Measurements from ENCODE around the gene OTUB2. TPM values are rescaled to one million over a fixed set of nuclear protein-coding genes. Genes with fewer than 3 reads are reported as not detected.

OTUB2 gene
- 0.63 and 1.2 TPM in 2 replicates for total RNA-seq (2014; rRNA removed; shearing (Covaris generic); ENCODE audit: low replicate concordance)

DNA sequence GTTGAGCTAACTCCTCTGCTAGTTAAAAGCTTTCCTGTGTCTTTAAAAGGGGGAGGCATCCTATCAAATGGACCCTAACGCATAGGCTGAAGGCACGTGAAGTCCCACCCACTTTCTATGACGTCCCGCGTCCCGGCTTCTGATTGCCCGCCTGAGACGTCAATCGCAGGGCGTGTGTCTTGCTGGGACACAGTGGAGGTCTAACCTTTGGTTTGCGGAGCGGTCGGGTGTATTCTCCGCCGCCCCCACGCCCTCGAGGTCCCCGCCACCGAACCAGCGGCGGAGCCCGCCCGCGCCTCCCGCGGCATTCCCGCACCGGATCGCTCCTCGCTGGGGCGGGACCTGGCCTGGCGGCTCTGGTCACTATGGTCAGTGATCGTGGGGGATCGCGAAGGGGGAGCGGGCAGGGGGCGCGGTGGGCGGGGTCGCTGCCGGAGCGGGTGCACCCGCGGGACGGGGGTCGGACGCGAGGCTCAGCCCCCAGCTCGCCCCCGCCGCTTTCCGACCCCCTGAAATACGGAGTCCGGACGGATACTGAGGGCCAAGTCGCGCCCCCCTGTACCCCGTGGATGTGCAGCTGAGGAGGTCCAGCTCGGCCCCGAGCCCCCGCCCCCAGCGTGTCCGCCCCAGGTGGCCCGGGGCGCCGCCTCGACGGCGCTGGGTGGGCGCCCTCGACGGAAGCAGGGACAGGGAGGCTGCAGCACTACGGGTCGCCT lies at the start of gene OTUB2:
TSS of gene OTUB2 (plus strand) at position 168 of the 716 bp plus-strand sequence. CDS start at position 366, 198 bp downstream.
- peak; percentile 94 for DNase-seq
- no peaks in the 10 kb centered on the region for H3K9me3 ChIP-seq
- H3K4me3 ChIP-seq = peak within 1 kb of the TSS; percentile 54
- no peaks in the 10 kb centered on the region for H3K27me3 ChIP-seq
- no peaks in the 10 kb centered on the region for H3K36me3 ChIP-seq

DNA sequence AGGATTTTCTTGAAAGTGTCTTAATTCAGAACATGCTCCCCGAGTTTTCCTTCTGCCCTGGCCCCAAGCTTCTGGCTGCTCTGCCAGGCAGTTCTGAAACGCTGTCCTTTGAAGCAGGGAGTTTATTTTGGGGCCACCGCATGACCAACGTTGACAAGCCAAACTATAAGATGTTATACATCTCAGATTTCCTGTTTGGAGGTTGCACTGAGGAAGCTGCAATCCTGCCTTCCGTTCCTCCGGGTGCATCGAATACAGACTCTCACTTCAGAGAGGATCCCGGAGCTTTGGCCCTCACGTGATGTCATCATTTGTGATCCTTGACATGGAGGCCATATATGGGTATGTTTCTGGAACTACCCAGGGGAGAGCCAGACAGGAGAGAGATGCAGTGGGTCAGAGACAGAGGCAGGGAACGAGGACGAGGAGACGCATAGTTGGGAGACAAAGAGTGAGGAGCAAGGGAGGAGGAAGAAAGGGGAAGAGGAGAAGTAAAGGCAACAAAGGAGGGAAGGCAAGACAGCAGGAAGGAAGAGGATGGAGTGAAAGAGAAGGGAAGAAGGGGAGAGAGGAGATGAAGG lies 49.6 kb upstream of the OTUB2 start, which contains the start of gene ASB2:
TSS of gene ASB2 (minus strand) at position 94 of the 581 bp plus-strand sequence. CDS start 12,031 bp downstream, outside the sequence.
- Histone ChIP-seq H3K4me3 (no peak within 1 kb of the TSS), H3K9me3 (no peaks in the 10 kb centered on the region), H3K36me3 (no peaks in the 10 kb centered on the region), H3K27me3 (no peaks in the 10 kb centered on the region)
- DNase-seq = no peak

DNA sequence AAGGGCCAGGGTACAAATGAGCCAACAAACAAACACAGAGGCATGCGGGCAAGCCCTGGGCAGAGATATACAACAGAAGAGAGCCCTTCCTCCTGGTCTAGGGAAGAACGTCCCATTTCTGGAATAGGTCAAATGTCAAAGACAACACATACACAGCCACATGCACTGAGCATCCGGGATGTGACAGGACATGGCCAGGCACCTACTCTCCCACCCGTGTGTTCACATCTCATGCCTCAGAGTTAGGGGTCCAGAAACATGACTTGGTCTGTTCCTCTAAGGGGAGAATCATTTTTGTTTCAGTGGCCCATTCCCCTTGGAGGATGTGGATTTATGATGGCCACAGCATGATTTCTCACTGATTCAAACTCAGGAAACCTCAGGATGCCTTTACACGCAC lies 49.0 kb upstream of the OTUB2 start:
- DNase-seq = no peak
- no peak overlapping the region for H3K4me3 ChIP-seq
- no peaks in the 10 kb centered on the region for H3K9me3 ChIP-seq
- no peaks in the 10 kb centered on the region for H3K36me3 ChIP-seq
- no peaks in the 10 kb centered on the region for H3K27me3 ChIP-seq

DNA sequence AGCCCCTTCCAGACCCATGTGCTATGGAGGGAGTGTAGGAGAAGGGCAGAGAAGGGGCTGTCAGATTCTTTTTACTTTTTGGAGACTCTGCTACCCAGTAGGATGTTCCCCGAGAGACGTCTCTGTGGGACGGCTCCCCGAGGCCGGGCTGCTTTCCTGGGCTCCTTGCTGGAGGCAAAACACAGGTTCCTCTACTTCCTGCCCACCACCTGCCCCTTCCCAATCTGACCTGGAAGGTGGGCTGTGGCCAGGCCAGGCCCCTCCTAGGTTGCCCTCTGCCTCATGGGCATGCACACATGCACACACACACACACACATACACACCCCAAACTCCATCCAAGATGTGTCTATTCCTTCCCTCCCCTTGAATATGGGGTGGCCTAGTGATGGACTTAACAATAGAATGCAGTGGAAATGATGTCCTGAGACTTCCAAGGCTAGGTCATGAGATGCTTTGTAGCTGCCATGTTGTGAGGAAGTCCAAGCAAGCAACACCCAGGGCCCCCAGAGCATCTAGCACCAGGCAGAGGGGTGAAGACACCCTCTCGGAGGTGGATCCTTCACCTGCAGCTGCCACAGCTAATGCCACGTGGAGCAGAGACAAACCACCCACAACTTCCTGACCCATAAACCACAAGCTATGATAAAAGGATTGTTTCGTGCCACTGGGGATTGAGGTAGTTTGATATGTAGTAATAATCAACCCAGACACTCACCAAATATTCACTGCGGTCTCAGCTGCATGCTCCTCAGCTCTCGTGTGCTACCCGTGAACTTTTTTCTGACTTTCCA lies 48.2 kb upstream of the OTUB2 start:
- Histone ChIP-seq H3K9me3 (no peaks in the 10 kb centered on the region), H3K27me3 (no peaks in the 10 kb centered on the region), H3K36me3 (no peaks in the 10 kb centered on the region), H3K4me3 (no peak overlapping the region)
- no peak for DNase-seq

DNA sequence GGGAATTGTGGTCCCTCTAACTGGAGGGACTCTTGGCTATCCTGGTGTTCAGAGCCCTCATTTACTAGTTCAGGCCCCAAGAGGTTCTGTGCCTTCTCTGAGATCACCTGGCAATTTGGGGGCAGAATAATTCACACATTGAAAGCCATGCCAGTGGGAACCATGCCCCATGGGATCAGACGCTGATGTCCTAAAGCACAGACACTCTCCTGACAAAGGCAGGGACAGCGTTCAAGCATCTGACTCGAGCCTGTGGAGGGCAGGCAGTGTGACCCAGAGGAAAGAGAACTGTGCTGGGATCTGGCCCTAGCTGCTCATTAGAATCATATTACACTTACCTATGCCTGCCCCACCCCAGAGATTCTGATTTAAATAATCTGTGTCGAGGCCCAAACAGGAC lies 47.4 kb upstream of the OTUB2 start:
- Histone ChIP-seq H3K9me3 (no peaks in the 10 kb centered on the region), H3K4me3 (no peak overlapping the region), H3K36me3 (no peaks in the 10 kb centered on the region), H3K27me3 (no peaks in the 10 kb centered on the region)
- no peak for DNase-seq

DNA sequence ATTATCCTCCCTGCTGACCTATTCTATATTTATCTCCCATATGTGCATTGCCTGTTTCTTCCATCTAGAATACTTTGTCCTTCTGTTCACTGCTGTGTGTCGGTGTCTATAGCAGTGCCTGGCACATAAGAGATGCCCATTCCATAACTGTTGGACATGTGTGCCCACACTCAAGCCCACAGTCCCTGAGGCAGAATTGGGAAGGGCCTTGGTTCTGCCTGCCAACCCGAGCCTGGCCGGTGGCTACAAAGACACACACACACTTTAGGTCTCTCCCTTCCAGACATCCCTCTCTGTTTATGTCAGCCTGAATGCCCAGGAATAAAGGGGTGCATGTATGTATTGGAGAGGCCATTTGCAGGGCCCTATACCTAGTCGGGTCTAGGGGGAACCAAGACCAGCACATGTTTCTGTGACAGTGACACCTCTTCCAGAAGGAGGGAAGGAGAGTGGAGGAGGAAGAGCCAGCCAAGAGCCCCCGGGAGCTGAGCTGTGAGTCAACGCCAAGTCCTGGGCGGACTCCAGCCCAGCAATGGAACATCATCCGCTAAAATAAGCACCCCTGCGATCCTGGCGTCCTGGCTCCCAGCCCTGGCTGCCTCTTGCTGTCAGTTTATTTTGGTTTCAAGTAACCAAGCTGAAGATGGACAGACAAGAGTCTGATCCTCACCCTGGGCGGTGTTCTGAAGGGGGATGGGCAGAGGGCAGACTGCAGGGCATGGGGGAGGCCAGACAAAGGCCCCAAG lies 45.5 kb upstream of the OTUB2 start:
- DNase-seq = peak; percentile 87
- Histone ChIP-seq H3K9me3 (no peaks in the 10 kb centered on the region), H3K36me3 (no peaks in the 10 kb centered on the region), H3K4me3 (no peak overlapping the region), H3K27me3 (no peaks in the 10 kb centered on the region)

DNA sequence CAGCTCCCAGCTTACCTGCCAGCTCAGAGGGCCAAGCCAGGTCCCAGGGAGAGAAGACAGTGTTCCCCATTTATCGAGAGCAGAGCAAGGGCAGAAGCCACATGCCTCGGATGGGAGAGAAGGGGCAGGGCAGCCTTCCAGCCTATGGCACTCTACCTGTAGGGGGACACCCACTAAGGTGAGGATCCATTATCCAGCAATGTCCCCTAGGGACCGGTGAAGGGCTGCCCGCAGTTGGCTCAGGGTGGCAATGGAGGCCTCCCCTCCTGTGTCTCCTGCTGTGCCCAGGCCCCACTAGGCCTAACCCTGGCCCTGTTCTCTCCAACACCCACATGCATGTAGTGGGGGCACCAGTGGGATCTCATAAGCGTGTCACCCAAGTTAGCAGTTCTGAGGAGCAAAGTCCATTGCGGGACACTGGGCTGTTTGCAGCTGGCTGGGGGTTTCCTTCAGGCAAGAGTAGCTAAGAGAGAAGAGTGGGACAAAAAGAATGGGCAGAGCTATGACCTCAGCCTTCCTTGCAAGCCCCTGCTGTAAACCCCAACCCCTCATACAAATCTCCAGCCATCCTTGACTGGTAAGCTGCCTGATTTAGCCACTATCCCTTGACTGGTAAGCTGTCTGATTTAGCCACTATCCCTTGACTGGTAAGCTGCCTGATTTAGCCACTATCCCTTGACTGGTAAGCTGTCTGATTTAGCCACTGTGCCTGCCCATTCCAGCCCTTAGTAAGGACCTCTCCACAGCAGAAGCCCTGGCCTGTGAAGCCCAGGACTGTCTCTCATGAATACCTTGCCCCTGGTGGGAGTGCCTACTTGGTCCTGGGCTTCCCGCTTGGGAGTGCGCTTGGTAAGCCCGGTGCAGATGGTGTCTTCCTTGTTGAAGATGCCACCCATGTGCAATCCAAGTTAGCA lies 44.6 kb upstream of the OTUB2 start:
- Histone ChIP-seq H3K27me3 (no peaks in the 10 kb centered on the region), H3K4me3 (no peak overlapping the region), H3K36me3 (no peaks in the 10 kb centered on the region), H3K9me3 (no peaks in the 10 kb centered on the region)
- no peak for DNase-seq

DNA sequence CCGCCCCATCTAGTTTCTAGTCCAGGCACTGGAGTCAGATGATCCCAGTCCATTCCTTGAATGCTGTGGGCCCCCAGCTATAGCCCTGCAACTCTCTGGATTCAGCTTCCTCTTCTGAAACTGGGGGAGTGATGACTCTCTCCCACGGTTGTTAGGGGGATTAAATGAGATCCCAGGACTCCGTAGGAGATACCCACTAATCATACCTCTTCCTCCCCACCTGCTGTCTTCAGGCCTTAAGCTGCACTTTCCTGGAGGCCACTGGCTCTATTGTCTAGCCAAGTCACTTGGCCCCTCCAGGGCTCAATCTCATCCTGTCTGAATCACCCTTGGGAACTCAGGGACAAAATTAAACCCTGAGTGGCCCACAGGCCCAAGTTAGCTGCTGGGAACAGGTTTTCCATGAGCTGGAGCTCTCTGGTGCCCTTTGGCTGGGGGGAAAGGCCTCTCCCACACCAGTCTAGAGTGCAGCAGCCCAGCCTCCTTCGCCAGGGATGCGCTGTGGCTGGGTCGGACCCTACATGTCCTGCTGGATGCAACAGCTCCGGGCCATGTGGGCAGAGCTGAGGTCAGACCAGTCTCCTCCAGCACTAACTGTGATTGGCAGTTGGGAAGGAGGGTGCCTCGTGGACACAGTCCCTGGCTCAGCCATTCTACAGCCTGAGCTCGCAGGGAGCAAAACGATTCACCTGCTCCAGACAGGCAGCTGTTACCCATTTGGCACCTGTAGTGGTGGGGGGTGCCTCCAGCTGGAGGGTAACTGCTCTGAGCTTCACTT lies 43.7 kb upstream of the OTUB2 start:
- H3K36me3 ChIP-seq = no peaks in the 10 kb centered on the region
- H3K4me3 ChIP-seq = no peak overlapping the region
- no peaks in the 10 kb centered on the region for H3K27me3 ChIP-seq
- no peaks in the 10 kb centered on the region for H3K9me3 ChIP-seq
- DNase-seq = no peak

DNA sequence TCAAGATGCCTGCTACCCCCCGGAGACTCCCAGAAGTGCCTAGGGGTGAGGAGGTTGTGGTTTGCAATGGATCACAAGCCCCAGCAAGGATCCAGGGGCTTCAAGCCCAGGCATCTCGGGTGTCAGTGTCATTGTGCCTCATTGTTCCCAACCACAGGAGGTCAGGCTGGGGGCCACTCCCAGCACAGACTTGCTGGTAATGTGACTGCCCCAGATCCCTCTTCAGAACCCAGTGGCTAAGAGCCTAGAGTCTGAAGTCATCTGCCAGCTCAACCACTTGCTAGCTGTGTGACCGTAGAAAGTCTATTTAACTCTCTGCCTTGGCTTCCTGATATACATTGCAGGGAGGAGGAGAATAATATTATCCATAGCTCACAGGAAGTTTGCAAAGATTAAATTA lies 42.1 kb upstream of the OTUB2 start:
- Histone ChIP-seq H3K4me3 (no peak overlapping the region), H3K36me3 (no peaks in the 10 kb centered on the region), H3K27me3 (no peaks in the 10 kb centered on the region), H3K9me3 (no peaks in the 10 kb centered on the region)
- DNase-seq = peak; percentile 57

DNA sequence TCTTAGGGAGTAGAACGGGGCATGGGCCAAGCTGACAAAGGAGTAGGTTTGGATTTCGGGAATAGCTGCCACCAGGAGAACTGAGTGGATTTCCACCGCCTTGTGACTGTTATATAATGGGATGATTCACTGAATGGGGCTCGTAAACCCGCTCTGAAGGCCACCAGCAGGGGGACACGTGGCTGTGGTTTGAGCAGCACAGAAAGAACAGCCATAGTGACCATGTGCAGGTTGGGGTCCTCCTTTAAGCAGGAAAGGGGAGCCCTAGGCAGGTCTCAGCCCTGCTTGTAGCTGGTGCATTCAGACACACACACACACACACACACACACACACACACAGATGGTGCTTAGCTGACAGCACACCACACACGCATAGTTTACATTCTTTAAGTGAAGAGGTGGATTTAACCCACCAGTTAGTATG lies 41.1 kb upstream of the OTUB2 start:
- no peaks in the 10 kb centered on the region for H3K9me3 ChIP-seq
- no peaks in the 10 kb centered on the region for H3K36me3 ChIP-seq
- DNase-seq = peak; percentile 51

DNA sequence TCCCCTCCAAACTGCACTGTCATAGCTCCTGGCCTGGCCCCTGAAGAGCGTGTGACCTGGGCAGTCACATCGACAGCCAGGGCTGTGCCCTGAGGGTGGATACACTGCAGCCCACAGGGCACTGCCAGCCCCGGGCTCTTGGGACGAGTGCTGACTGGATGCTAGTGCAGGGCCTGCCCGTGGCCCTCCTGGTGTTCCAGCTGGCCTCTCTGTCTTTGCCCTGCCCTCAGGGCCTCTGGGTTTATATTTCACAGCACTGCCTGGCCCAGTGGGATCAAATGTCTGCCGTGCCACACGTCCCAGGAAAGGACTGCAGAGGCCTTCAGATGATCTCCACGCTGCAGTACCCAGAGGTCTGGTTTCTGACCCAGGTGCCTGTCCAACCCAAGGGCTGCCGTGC lies 39.2 kb upstream of the OTUB2 start:
- no peak for DNase-seq
- Histone ChIP-seq H3K9me3 (no peaks in the 10 kb centered on the region), H3K27me3 (no peaks in the 10 kb centered on the region), H3K36me3 (no peaks in the 10 kb centered on the region), H3K4me3 (no peak overlapping the region)

More for the DNA sequence above, 41.1 kb upstream of the OTUB2 start:
- Histone ChIP-seq H3K4me3 (no peak overlapping the region), H3K27me3 (no peaks in the 10 kb centered on the region)

DNA sequence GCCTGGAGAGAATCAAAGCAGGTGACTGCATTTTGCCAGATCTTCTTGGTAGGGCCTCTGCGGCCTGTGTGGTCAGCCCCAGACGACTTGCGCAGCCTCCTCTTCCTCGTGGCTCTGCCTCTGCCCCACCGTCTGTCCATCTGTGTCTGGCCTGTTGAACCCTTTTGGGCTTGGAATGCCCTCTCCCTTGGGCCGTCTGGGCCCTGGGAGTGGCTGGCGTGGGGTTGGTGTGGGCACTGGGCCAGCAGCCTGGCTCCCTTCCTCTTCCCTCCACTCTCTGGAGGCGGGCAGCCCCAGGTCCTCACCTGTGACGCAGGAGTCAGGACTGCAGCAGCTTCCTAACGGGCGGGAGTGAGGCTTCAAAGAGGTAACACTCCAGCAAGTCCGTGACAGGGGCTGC lies 38.8 kb upstream of the OTUB2 start:
- H3K27me3 ChIP-seq = no peaks in the 10 kb centered on the region
- H3K4me3 ChIP-seq = no peak overlapping the region
- H3K9me3 ChIP-seq = no peaks in the 10 kb centered on the region
- H3K36me3 ChIP-seq = no peaks in the 10 kb centered on the region
- DNase-seq = no peak

DNA sequence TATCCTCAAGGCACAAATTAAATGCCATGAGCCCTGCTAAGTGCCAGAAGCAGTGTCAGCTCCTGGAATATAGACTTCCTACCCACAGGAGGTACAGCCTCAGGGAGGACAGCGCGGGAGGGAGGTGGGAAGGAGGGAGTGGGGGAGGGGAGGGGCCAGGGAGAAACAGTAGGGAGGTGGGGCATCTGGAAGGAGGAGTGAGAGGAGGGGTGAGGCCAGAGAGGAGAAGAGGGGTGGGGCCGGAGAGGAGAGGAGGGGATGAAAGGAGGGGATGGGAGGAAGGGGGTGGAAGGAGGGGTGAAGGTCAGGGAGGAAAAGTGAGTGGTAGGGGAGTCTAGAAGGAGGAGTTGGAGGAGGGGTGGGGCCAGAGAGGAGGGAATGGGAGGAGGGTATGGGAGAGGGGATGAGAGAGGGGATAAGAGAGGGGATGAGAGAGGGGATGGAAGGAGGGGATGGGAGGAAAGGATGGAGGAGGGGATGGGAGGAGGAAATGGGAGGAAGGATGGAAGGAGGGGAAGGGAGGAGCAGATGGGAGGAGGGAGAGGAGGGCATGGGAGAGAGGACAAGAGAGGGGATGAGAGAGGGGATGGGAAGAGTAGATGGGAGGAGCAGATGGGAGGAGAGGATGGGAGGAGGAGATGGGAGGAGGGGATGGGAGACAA lies 38.2 kb upstream of the OTUB2 start:
- no peak for DNase-seq

DNA sequence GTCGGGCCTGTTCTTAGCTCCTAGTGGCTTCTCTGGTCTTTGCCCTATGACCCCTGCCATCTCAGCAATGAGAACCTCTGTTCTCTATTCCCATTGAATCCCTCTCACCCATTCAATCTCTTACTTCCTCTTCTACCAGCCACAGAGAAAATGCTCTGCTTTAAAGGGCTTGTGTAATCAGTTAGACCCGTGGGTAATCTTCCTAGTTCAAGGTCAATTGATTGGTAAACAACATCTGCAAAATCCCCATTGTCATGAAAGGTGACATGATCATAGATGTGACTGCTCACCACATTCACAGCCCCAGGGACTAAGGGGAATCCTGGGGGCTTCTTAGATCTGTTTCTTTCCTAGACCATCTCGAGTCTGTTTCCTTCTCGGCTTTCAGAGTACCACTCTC lies 36.2 kb upstream of the OTUB2 start:
- H3K4me3 ChIP-seq = no peak overlapping the region
- no peak for DNase-seq
- H3K27me3 ChIP-seq = no peaks in the 10 kb centered on the region
- H3K9me3 ChIP-seq = no peaks in the 10 kb centered on the region
- H3K36me3 ChIP-seq = no peaks in the 10 kb centered on the region

More for the DNA sequence above, 38.2 kb upstream of the OTUB2 start:
- no peak overlapping the region for H3K4me3 ChIP-seq
- no peaks in the 10 kb centered on the region for H3K36me3 ChIP-seq
- H3K9me3 ChIP-seq = no peaks in the 10 kb centered on the region
- H3K27me3 ChIP-seq = no peaks in the 10 kb centered on the region

DNA sequence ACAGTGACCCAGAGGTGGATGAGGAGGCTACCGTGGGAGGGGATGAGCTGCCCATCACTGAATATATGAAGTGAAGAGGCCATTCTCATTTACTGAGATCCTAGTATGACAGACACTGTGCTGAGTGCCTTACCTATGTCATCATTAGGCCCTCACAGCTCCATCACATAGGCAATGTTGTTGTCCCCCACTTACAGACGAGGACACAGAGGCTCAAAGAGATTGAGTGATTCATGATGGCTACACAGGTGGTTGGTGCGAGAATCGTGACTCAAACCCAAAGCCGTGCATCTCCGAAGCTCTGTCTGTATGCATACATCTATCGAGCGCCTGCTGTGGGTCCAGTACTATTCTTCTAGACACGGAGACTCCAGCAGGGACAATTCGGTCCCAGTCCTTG lies 34.9 kb upstream of the OTUB2 start:
- H3K27me3 ChIP-seq = no peaks in the 10 kb centered on the region
- no peak overlapping the region for H3K4me3 ChIP-seq
- H3K9me3 ChIP-seq = no peaks in the 10 kb centered on the region
- no peaks in the 10 kb centered on the region for H3K36me3 ChIP-seq
- DNase-seq = no peak
